HCT116 (cell line): ENCODE measurements around the gene OLFML2B. TPM values are rescaled to one million over a fixed set of nuclear protein-coding genes. Genes with fewer than 3 reads are reported as not detected.

Source experiments
- ATAC-seq: fragments of 200-7000 bp; cut with Tn5 transposase; 2 replicates; pipeline ENCODE4 v1.9.1; 2020; ENCODE audit warnings: mild to moderate bottlenecking, moderate library complexity
- BruUV-seq: library from RNA; stranded (reverse); fragments of 400-500 nt; replicated peaks from 2 replicates; lab custom pipeline; 2021; lab: Mats Ljungman, UMichigan
- CTCF ChIA-PET: fragments of 300-600 bp; sonication (Branson Sonifier 250); formaldehyde crosslinking; loops from one replicate; lab custom pipeline; 2021; ENCODE audit warnings: antibody characterized with exemption; lab: Charles Lee
- POLR2A ChIA-PET: fragments of 300-600, 350-600 bp; sonication (Branson Sonifier 250); formaldehyde crosslinking; loops from one replicate; lab custom pipeline; 2021; ENCODE audit warnings: antibody characterized with exemption; lab: Charles Lee
- RAD21 ChIA-PET, 2 experiments: fragments of 300-600 bp; sonication (Branson Sonifier 250); formaldehyde crosslinking; loops; one replicate each; lab custom pipeline; 2023; ENCODE audit warnings: low total read pairs in 2 of 2; ENCODE audit not compliant: uncharacterized antibody in 2 of 2, unreplicated experiment in 2 of 2, low non-redundant PET in 1 of 2; lab: Charles Lee
- DNase-seq: peaks from one replicate; pipeline ENCODE4 v3.0.0-alpha.2; 2010; ENCODE audit warnings: low read depth, low spot score
- H2AFZ ChIP-seq: fragments of 200-600 bp; shearing (Covaris generic), sonication (generic); 2 replicates; pipeline ENCODE4 v1.6.1; 2017; ENCODE audit warnings: low read depth, mixed run types, mixed read lengths, antibody characterized with exemption, low read length; ENCODE audit not compliant: poor library complexity, severe bottlenecking
- H3K27ac ChIP-seq: 2 replicates; pipeline ENCODE4 v1.5.1; 2012; ENCODE audit warnings: low read depth, low read length
- H3K27me3 ChIP-seq: fragments of 200-600 bp; sonication (generic); 2 replicates; pipeline ENCODE4 v1.6.1; 2016; ENCODE audit warnings: mixed run types, low read length, mixed read lengths; ENCODE audit not compliant: insufficient read depth
- H3K36me3 ChIP-seq, 2 experiments: fragments of 200-500 bp in 1 of 2; fragments of 200-600 bp in 1 of 2; sonication (Bioruptor generic) in 1 of 2; sonication (generic) in 1 of 2; 2 replicates each; pipeline versions ENCODE4 v1.5.1 to v1.6.1; 2014 to 2016; ENCODE audit warnings: low read length in 2 of 2, inconsistent platforms in 1 of 2, mixed read lengths in 1 of 2, mixed run types in 1 of 2; ENCODE audit not compliant: insufficient read depth in 2 of 2, control insufficient read depth in 1 of 2
- H3K4me1 ChIP-seq, 2 experiments: fragments of 200-600 bp in 1 of 2; sonication (generic) in 1 of 2; 2 replicates each; pipeline versions ENCODE4 v1.5.1 to v1.6.1; 2012 to 2017; ENCODE audit warnings: low read length in 2 of 2, inconsistent platforms in 1 of 2, mild to moderate bottlenecking in 1 of 2, mixed read lengths in 1 of 2, mixed run types in 1 of 2, moderate library complexity in 1 of 2; ENCODE audit not compliant: insufficient read depth in 2 of 2, control insufficient read depth in 1 of 2
- H3K4me2 ChIP-seq: fragments of 200-600 bp; sonication (generic); 2 replicates; pipeline ENCODE4 v1.6.1; 2017; ENCODE audit warnings: mixed run types, low read length, mixed read lengths
- H3K4me3 ChIP-seq, 2 experiments: fragments of 200-600 bp in 1 of 2; sonication (generic) in 1 of 2; replicated peaks in 1 of 2; 2 replicates each; pipeline ENCODE4 v1.5.1; 2011 to 2016; ENCODE audit warnings: low read length in 2 of 2, control low read depth in 1 of 2, low read depth in 1 of 2, mild to moderate bottlenecking in 1 of 2, mixed read lengths in 1 of 2, mixed run types in 1 of 2
- H3K79me2 ChIP-seq: fragments of 200-600 bp; sonication (generic); 2 replicates; pipeline ENCODE4 v1.6.1; 2017; ENCODE audit warnings: mild to moderate bottlenecking, mixed run types, low read length, moderate library complexity, mixed read lengths; ENCODE audit not compliant: insufficient read depth
- H3K9ac ChIP-seq: fragments of 200-600 bp; sonication (generic); 2 replicates; pipeline ENCODE4 v1.6.1; 2016; ENCODE audit warnings: low read length, mixed read lengths
- H3K9me2 ChIP-seq: fragments of 200-600 bp; sonication (generic), shearing (Covaris generic); 2 replicates; pipeline ENCODE4 v1.6.1; 2017; ENCODE audit warnings: mixed run types, mild to moderate bottlenecking, moderate library complexity; ENCODE audit not compliant: insufficient read depth
- H3K9me3 ChIP-seq, 2 experiments: fragments of 200-500 bp in 1 of 2; fragments of 200-600 bp in 1 of 2; sonication (Bioruptor generic) in 1 of 2; sonication (generic) in 1 of 2; 2 replicates each; pipeline ENCODE4 v1.6.1; 2014 to 2017; ENCODE audit warnings: low read length in 2 of 2, mixed read lengths in 2 of 2, inconsistent platforms in 1 of 2, low read depth in 1 of 2, mild to moderate bottlenecking in 1 of 2, mixed run types in 1 of 2, moderate library complexity in 1 of 2; ENCODE audit not compliant: control insufficient read depth in 1 of 2, insufficient read depth in 1 of 2
- H4K20me1 ChIP-seq: fragments of 200-600 bp; sonication (generic), shearing (Covaris generic); 2 replicates; pipeline ENCODE4 v1.6.1; 2017; ENCODE audit warnings: mixed run types, mild to moderate bottlenecking, moderate library complexity; ENCODE audit not compliant: insufficient read depth
- ATF3 ChIP-seq: IDR thresholded peaks from 2 replicates; pipeline ENCODE4 v1.6.1; 2012
- CBX3 ChIP-seq: IDR thresholded peaks from 2 replicates; pipeline ENCODE4 v1.6.1; 2012; ENCODE audit warnings: low read depth
- CEBPB ChIP-seq: IDR thresholded peaks from 2 replicates; pipeline ENCODE4 v1.6.1; 2012; ENCODE audit warnings: low read depth
- EGR1 ChIP-seq: IDR thresholded peaks from 2 replicates; pipeline ENCODE4 v1.6.1; 2012; ENCODE audit warnings: low read depth
- ELF1 ChIP-seq: IDR thresholded peaks from 2 replicates; pipeline ENCODE4 v1.6.1; 2012; ENCODE audit warnings: low read depth, borderline replicate concordance
- EZH2 ChIP-seq: fragments of 200-600 bp; sonication (generic); IDR thresholded peaks from 2 replicates; pipeline ENCODE4 v1.6.1; 2017; ENCODE audit warnings: antibody characterized with exemption, mixed run types
- EZH2phosphoT487 ChIP-seq: fragments of 200-600 bp; IDR thresholded peaks from 2 replicates; pipeline ENCODE4 v1.6.1; 2018; ENCODE audit warnings: antibody characterized with exemption, borderline replicate concordance
- JUND ChIP-seq: IDR thresholded peaks from 2 replicates; pipeline ENCODE4 v1.6.1; 2012
- MAX ChIP-seq: IDR thresholded peaks from 2 replicates; pipeline ENCODE4 v1.6.1; 2012
- POLR2A ChIP-seq: IDR thresholded peaks from 2 replicates; pipeline ENCODE4 v1.7.0; 2011; ENCODE audit warnings: borderline replicate concordance; ENCODE audit not compliant: insufficient read depth, insufficient read length; ENCODE audit errors: extremely low read depth
- RAD21 ChIP-seq: IDR thresholded peaks from 2 replicates; pipeline ENCODE4 v1.6.1; 2012; ENCODE audit warnings: low read depth, mild to moderate bottlenecking
- SIN3A ChIP-seq: IDR thresholded peaks from 2 replicates; pipeline ENCODE4 v1.6.1; 2012; ENCODE audit warnings: low read depth
- SP1 ChIP-seq: IDR thresholded peaks from 2 replicates; pipeline ENCODE4 v1.6.1; 2012; ENCODE audit warnings: low read depth
- SRF ChIP-seq: IDR thresholded peaks from 2 replicates; pipeline ENCODE4 v1.6.1; 2012; ENCODE audit warnings: low read depth
- TCF7L2 ChIP-seq: IDR thresholded peaks from 2 replicates; pipeline ENCODE4 v1.7.0; 2011; ENCODE audit warnings: borderline replicate concordance, inconsistent platforms; ENCODE audit not compliant: insufficient read depth, insufficient read length; ENCODE audit errors: extremely low read depth
- ZBTB33 ChIP-seq: IDR thresholded peaks from 2 replicates; pipeline ENCODE4 v1.6.1; 2011; ENCODE audit warnings: mild to moderate bottlenecking, low read length, moderate library complexity; ENCODE audit not compliant: insufficient replicate concordance; ENCODE audit errors: extremely low read depth
- ZNF274 ChIP-seq: fragments of 200-500 bp; sonication (Bioruptor generic); IDR thresholded peaks from 2 replicates; pipeline ENCODE4 v1.6.1; 2014; ENCODE audit warnings: mild to moderate bottlenecking, low read depth, low read length, inconsistent platforms
- intact Hi-C: fragments of 100-400 bp; cut with micrococcal nuclease; formaldehyde crosslinking; loops from 2 replicates; pipeline ENCODE4 v1.10.0; 2022
- total RNA-seq: library from RNA; stranded (reverse); gene quantifications from one replicate; pipeline ENCODE4 v1.2.1, GENCODE V29; 2021; ENCODE audit not compliant: unreplicated experiment

Gene OLFML2B
- total RNA-seq, 1 experiment from 2014 or later = 1.3 TPM

- no peak for DNase-seq
- intact Hi-C loops = no loop called here
- H3K4me1 ChIP-seq = peaks cover 5 to 9% of the 10 kb centered on the region in 2 experiments
- H3K36me3 ChIP-seq = no peaks in the 10 kb centered on the region
- ATAC-seq = no peak
- TF ChIP-seq MAX (no peak), RAD21 (no peak), SRF (no peak)
- H3K4me3 ChIP-seq = no peak overlapping the region
- CTCF ChIA-PET = interaction anchor here (1.3 kb wide), 1 partner anchor 8 kb away, joined by 6 read pairs; no protein-coding TSS in a partner anchor
- no peaks in the 10 kb centered on the region for H3K9me3 ChIP-seq
- RAD21 ChIA-PET = no interaction called here
- POLR2A ChIA-PET = no interaction called here
- BruUV-seq = no TSS peak
- H3K9ac ChIP-seq = no peak overlapping the region
- no peak overlapping the region for H3K27ac ChIP-seq
- no peak overlapping the region for H2AFZ ChIP-seq
- H3K9me2 ChIP-seq = no peaks in the 10 kb centered on the region
- H4K20me1 ChIP-seq = no peaks in the 10 kb centered on the region
- H3K4me2 ChIP-seq = no peak overlapping the region
- no peaks in the 10 kb centered on the region for H3K79me2 ChIP-seq
- H3K27me3 ChIP-seq = no peaks in the 10 kb centered on the region
Observed at GRCh38 chr1:162028726-162029125, 5.1 kb upstream of the OLFML2B start.

- no peaks in the 10 kb centered on the region for H3K9me2 ChIP-seq
- ChIA-PET RAD21 (no interaction called here), CTCF (no interaction called here), POLR2A (no interaction called here)
- H3K36me3 ChIP-seq = no peaks in the 10 kb centered on the region
- no peaks in the 10 kb centered on the region for H3K27me3 ChIP-seq
- no peak overlapping the region for H3K9ac ChIP-seq
- no peak for ATAC-seq
- H3K4me3 ChIP-seq = no peak overlapping the region
- intact Hi-C loops = no loop called here
- H3K79me2 ChIP-seq = no peaks in the 10 kb centered on the region
- H3K9me3 ChIP-seq = no peaks in the 10 kb centered on the region
- DNase-seq = no peak
- BruUV-seq = no TSS peak
- no peaks in the 10 kb centered on the region for H4K20me1 ChIP-seq
- no peak overlapping the region for H3K4me2 ChIP-seq
- peaks cover 6 to 17% of the 10 kb centered on the region in 2 experiments for H3K4me1 ChIP-seq
- H2AFZ ChIP-seq = no peak overlapping the region
- no peak overlapping the region for H3K27ac ChIP-seq
- no peak for TF ChIP-seq EZH2
- TF ChIP-seq EGR1 = no peak
- no peak for TF ChIP-seq ELF1
- no peak for TF ChIP-seq ATF3
- TF ChIP-seq MAX = no peak
- no peak for TF ChIP-seq ZNF274
- no peak for TF ChIP-seq POLR2A
- no peak for TF ChIP-seq CBX3
- no peak for TF ChIP-seq TCF7L2
- TF ChIP-seq SIN3A = no peak
- TF ChIP-seq SRF = no peak
- TF ChIP-seq RAD21 = no peak
- no peak for TF ChIP-seq JUND
- no peak for TF ChIP-seq CEBPB
- TF ChIP-seq SP1 = no peak
- TF ChIP-seq ZBTB33 = no peak
- no peak for TF ChIP-seq EZH2phosphoT487
Observed at GRCh38 chr1:162026881-162027280, 3.2 kb upstream of the OLFML2B start.
